GM12873 (cell line): ENCODE measurements around the gene ATP1A2.

Source experiments
- TF ChIP-seq, protein P1 (sequence below): IDR thresholded peaks from 2 replicates; pipeline ENCODE4 v1.5.1; 2012; ENCODE audit warnings: low read depth, mild to moderate bottlenecking, moderate library complexity, low read length, control low read depth; ENCODE audit not compliant: insufficient read depth; ENCODE audit errors: missing control alignments

The ATP1A2 gene

GRCh38 chr1:160146107-160146506 lies 30.5 kb downstream of the ATP1A2 start:
- TF ChIP-seq, protein P1, sequence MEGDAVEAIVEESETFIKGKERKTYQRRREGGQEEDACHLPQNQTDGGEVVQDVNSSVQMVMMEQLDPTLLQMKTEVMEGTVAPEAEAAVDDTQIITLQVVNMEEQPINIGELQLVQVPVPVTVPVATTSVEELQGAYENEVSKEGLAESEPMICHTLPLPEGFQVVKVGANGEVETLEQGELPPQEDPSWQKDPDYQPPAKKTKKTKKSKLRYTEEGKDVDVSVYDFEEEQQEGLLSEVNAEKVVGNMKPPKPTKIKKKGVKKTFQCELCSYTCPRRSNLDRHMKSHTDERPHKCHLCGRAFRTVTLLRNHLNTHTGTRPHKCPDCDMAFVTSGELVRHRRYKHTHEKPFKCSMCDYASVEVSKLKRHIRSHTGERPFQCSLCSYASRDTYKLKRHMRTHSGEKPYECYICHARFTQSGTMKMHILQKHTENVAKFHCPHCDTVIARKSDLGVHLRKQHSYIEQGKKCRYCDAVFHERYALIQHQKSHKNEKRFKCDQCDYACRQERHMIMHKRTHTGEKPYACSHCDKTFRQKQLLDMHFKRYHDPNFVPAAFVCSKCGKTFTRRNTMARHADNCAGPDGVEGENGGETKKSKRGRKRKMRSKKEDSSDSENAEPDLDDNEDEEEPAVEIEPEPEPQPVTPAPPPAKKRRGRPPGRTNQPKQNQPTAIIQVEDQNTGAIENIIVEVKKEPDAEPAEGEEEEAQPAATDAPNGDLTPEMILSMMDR = no peak

DNA sequence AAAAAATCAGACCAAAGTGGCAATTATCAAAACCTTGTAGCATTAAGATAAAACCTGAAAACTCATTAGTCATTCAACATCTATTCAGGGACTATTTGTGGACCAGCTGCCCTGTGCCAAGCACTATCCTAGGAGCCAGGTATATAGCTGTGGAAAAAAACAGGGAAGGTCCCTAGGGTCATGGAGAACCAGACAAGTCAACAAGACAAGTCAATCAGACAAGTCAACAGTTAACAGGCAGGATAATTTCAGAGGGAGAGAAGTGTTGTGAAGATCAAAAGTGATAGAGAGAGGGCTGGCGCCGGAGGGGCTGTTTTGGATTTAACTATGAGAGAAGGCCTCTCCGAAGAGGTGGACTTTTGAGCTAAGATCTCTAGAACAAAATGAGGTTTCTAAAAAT lies 32.6 kb downstream of the ATP1A2 start:
- TF ChIP-seq, protein P1 = no peak

DNA sequence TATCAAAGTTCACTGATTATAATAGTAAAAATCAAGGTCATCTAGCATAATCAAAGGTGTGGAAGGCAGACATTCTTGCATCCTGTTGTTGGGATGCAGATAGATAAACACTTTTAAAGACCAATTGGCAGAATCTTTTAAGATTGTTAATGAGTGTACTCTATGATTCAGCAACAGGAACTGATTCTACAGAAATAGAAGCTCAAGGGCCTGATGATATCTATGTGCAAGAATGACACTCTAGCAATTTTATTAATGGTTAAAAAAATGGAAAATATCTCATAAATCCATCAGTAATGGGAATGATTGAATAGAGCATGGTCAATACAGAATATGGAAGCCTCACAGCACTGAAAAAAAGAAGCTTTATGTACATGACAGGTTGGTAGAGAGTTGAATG lies 33.7 kb downstream of the ATP1A2 start:
- TF ChIP-seq, protein P1 = no peak

GRCh38 chr1:160149716-160150115 lies 34.2 kb downstream of the ATP1A2 start:
- TF ChIP-seq, protein P1 = no peak

DNA sequence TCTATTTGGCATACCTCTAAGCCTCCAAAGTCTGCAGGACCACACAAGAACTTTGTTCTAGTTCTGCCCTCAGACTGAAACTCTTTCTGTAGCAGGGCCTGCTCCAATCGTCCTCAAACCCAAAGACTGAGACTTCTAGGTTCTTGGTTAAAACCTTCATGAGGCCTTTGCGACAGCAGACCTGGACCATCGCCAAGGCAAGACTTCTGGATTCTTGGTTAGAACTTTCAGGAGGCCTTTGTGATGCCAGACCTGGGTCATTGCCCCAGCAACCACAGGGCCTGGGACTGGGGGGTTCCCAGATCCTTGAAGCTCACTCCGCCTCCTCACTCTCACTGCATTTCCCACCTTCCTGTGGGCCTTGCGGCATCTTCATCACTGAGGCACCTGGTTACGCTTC lies 35.7 kb downstream of the ATP1A2 start, which contains the start of gene ATP1A4:
Gene ATP1A4 (plus strand): TSS at position 301 of the 400 bp plus-strand sequence. CDS start 438 bp downstream, outside the sequence.
- TF ChIP-seq, protein P1 = no peak

GRCh38 chr1:160154790-160155189 lies 39.2 kb downstream of the ATP1A2 start:
- TF ChIP-seq, protein P1 = no peak

GRCh38 chr1:160156361-160156760 lies 40.8 kb downstream of the ATP1A2 start:
- TF ChIP-seq, protein P1 = no peak
